A673 (cell line): ENCODE data around the gene PAAF1.

Experiments
- EZH2 ChIP-seq: fragments of 200-600 bp; sonication (generic); IDR thresholded peaks from 2 replicates; pipeline ENCODE4 v1.6.1; 2017; ENCODE audit warnings: borderline replicate concordance, low read depth, mild to moderate bottlenecking, mixed read lengths, antibody characterized with exemption, low read length; ENCODE audit not compliant: poor library complexity, severe bottlenecking
- TF ChIP-seq, protein P1 (sequence below): fragments of 300-800, 200-600 bp; sonication (generic); conservative IDR thresholded peaks from 2 replicates; pipeline ENCODE4 v1.5.1; 2017; ENCODE audit warnings: low read depth, mild to moderate bottlenecking, antibody characterized with exemption, low read length, moderate library complexity, mixed read lengths

- TF ChIP-seq, protein P1, sequence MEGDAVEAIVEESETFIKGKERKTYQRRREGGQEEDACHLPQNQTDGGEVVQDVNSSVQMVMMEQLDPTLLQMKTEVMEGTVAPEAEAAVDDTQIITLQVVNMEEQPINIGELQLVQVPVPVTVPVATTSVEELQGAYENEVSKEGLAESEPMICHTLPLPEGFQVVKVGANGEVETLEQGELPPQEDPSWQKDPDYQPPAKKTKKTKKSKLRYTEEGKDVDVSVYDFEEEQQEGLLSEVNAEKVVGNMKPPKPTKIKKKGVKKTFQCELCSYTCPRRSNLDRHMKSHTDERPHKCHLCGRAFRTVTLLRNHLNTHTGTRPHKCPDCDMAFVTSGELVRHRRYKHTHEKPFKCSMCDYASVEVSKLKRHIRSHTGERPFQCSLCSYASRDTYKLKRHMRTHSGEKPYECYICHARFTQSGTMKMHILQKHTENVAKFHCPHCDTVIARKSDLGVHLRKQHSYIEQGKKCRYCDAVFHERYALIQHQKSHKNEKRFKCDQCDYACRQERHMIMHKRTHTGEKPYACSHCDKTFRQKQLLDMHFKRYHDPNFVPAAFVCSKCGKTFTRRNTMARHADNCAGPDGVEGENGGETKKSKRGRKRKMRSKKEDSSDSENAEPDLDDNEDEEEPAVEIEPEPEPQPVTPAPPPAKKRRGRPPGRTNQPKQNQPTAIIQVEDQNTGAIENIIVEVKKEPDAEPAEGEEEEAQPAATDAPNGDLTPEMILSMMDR = no peak
- TF ChIP-seq EZH2 = no peak
Measured at GRCh38 chr11:73875380-73875779, 1.4 kb upstream of the PAAF1 start.
